ENCODE measurements around the gene ISCA2. TPM values are rescaled to one million over a fixed set of nuclear protein-coding genes. Genes with fewer than 3 reads are reported as not detected.

ISCA2 gene
- total RNA-seq, 1 experiment from 2014 or later, result 45.3 TPM

- no peak for DNase-seq
- Histone ChIP-seq H3K36me3 (replicated peaks; ENCODE audit: control insufficient read depth, insufficient read depth, low read length) (no peaks in the 10 kb centered on the region), H3K27me3 (ENCODE audit: control insufficient read depth, insufficient read depth, low read length) (no peaks in the 10 kb centered on the region), H3K4me3 (ENCODE audit: insufficient read depth, low read depth, low read length) (no peak overlapping the region)
Observed at GRCh38 chr14:74539503-74539902, 45.9 kb downstream of the ISCA2 start.

GRCh38 chr14:74541225-74541624, 47.7 kb downstream of the ISCA2 start:
- no peaks in the 10 kb centered on the region for H3K27me3 ChIP-seq (ENCODE audit: control insufficient read depth, insufficient read depth, low read length)
- H3K36me3 ChIP-seq (replicated peaks; ENCODE audit: control insufficient read depth, insufficient read depth, low read length), result no peaks in the 10 kb centered on the region
- DNase-seq, result no peak
- H3K4me3 ChIP-seq (ENCODE audit: insufficient read depth, low read depth, low read length), result no peak overlapping the region

DNA sequence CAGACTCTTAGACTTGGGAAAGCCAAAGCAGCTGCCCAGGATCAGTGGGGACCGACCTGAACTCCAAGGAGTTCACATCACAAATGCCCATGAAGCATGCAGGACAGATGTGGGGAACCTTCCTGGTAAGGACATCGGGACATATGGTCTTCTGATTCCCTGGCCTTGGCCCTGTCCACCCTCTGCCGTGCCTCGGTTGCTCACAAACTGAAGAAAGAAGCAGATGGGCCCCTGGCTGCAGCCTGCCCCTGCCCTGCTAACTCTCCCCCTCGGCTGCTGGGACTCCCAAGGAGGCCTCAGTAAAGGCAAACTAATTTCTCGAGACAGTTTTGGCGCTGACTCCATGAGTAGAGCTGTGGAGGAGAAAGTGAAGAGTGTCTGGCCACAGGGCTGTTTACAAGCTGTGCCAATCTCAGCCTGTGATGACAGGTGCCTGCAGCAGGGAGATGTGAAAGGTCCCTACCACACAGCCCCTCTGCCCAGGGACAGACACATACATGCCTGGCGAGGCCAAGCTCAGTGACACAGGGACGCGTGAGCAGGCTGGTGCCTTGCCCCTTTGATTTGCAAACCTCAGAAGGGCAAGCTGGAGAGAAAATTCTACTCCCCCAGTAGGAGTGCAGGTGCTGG, 48.6 kb downstream of the ISCA2 start:
- Histone ChIP-seq H3K36me3 (replicated peaks; ENCODE audit: control insufficient read depth, insufficient read depth, low read length) (no peaks in the 10 kb centered on the region), H3K27me3 (ENCODE audit: control insufficient read depth, insufficient read depth, low read length) (no peaks in the 10 kb centered on the region), H3K4me3 (ENCODE audit: insufficient read depth, low read depth, low read length) (no peak overlapping the region)
- DNase-seq, result no peak

GRCh38 chr14:74543771-74544438, 50.3 kb downstream of the ISCA2 start:
- DNase-seq, result no peak
- Histone ChIP-seq H3K27me3 (ENCODE audit: control insufficient read depth, insufficient read depth, low read length) (no peaks in the 10 kb centered on the region), H3K36me3 (replicated peaks; ENCODE audit: control insufficient read depth, insufficient read depth, low read length) (no peaks in the 10 kb centered on the region), H3K4me3 (ENCODE audit: insufficient read depth, low read depth, low read length) (no peak overlapping the region)

GRCh38 chr14:74545386-74545785, 51.8 kb downstream of the ISCA2 start:
- no peaks in the 10 kb centered on the region for H3K36me3 ChIP-seq (replicated peaks; ENCODE audit: control insufficient read depth, insufficient read depth, low read length)
- H3K4me3 ChIP-seq (ENCODE audit: insufficient read depth, low read depth, low read length), result no peak overlapping the region
- no peak for DNase-seq
- H3K27me3 ChIP-seq (ENCODE audit: control insufficient read depth, insufficient read depth, low read length), result no peaks in the 10 kb centered on the region

- H3K27me3 ChIP-seq (ENCODE audit: control insufficient read depth, insufficient read depth, low read length), result no peaks in the 10 kb centered on the region
Observed at GRCh38 chr14:74546416-74546815, 52.9 kb downstream of the ISCA2 start.

More at GRCh38 chr14:74546416-74546815, 52.9 kb downstream of the ISCA2 start:
- Histone ChIP-seq H3K4me3 (ENCODE audit: insufficient read depth, low read depth, low read length) (no peak overlapping the region), H3K36me3 (replicated peaks; ENCODE audit: control insufficient read depth, insufficient read depth, low read length) (no peaks in the 10 kb centered on the region)
- DNase-seq, result no peak

Other genes with a start within 250 kb of the ISCA2 start
- gene ABCD4, start 190.8 kb upstream of the ISCA2 start, total RNA-seq (2014; rRNA removed; shearing (Covaris generic)), result 57.4 and 68.6 TPM in 2 replicates
- 139 and 140 TPM in 2 replicates for gene VRTN, start 145.3 kb upstream of the ISCA2 start, total RNA-seq (2014; rRNA removed; shearing (Covaris generic))
- 0.48 and 0.76 TPM in 2 replicates for gene SYNDIG1L, start 67.6 kb upstream of the ISCA2 start, total RNA-seq (2014; rRNA removed; shearing (Covaris generic))
- 144 and 156 TPM in 2 replicates for gene NPC2, start 460 bp upstream of the ISCA2 start, total RNA-seq (2014; rRNA removed; shearing (Covaris generic))
- gene LTBP2, start 118.5 kb downstream of the ISCA2 start, total RNA-seq (2014; rRNA removed; shearing (Covaris generic)), result 1.3 and 2.0 TPM in 2 replicates
- gene AREL1, start 219.3 kb downstream of the ISCA2 start, total RNA-seq (2014; rRNA removed; shearing (Covaris generic)), result 19.6 and 20.0 TPM in 2 replicates
- 24.9 and 32.2 TPM in 2 replicates for gene FCF1, start 219.4 kb downstream of the ISCA2 start, total RNA-seq (2014; rRNA removed; shearing (Covaris generic))

Data from H7 (cell line).